HCT116 (cell line): ENCODE data around the gene TAS2R7. TPM values are rescaled to one million over a fixed set of nuclear protein-coding genes. Genes with fewer than 3 reads are reported as not detected.

Experiments
- ATAC-seq: fragments of 200-7000 bp; cut with Tn5 transposase; 2 replicates; pipeline ENCODE4 v1.9.1; 2020; ENCODE audit warnings: mild to moderate bottlenecking, moderate library complexity
- BruUV-seq: library from RNA; stranded (reverse); fragments of 400-500 nt; replicated peaks from 2 replicates; lab custom pipeline; 2021; lab: Mats Ljungman, UMichigan
- CTCF ChIA-PET: fragments of 300-600 bp; sonication (Branson Sonifier 250); formaldehyde crosslinking; loops from one replicate; lab custom pipeline; 2021; ENCODE audit warnings: antibody characterized with exemption; lab: Charles Lee
- POLR2A ChIA-PET: fragments of 300-600, 350-600 bp; sonication (Branson Sonifier 250); formaldehyde crosslinking; loops from one replicate; lab custom pipeline; 2021; ENCODE audit warnings: antibody characterized with exemption; lab: Charles Lee
- RAD21 ChIA-PET, 2 experiments: fragments of 300-600 bp; sonication (Branson Sonifier 250); formaldehyde crosslinking; loops; one replicate each; lab custom pipeline; 2023; ENCODE audit warnings: low total read pairs in 2 of 2; ENCODE audit not compliant: uncharacterized antibody in 2 of 2, unreplicated experiment in 2 of 2, low non-redundant PET in 1 of 2; lab: Charles Lee
- DNase-seq: peaks from one replicate; pipeline ENCODE4 v3.0.0-alpha.2; 2010; ENCODE audit warnings: low read depth, low spot score
- H2AFZ ChIP-seq: fragments of 200-600 bp; shearing (Covaris generic), sonication (generic); 2 replicates; pipeline ENCODE4 v1.6.1; 2017; ENCODE audit warnings: low read depth, mixed run types, mixed read lengths, antibody characterized with exemption, low read length; ENCODE audit not compliant: poor library complexity, severe bottlenecking
- H3K27ac ChIP-seq: 2 replicates; pipeline ENCODE4 v1.5.1; 2012; ENCODE audit warnings: low read depth, low read length
- H3K27me3 ChIP-seq: fragments of 200-600 bp; sonication (generic); 2 replicates; pipeline ENCODE4 v1.6.1; 2016; ENCODE audit warnings: mixed run types, low read length, mixed read lengths; ENCODE audit not compliant: insufficient read depth
- H3K36me3 ChIP-seq, 2 experiments: fragments of 200-500 bp in 1 of 2; fragments of 200-600 bp in 1 of 2; sonication (Bioruptor generic) in 1 of 2; sonication (generic) in 1 of 2; 2 replicates each; pipeline versions ENCODE4 v1.5.1 to v1.6.1; 2014 to 2016; ENCODE audit warnings: low read length in 2 of 2, inconsistent platforms in 1 of 2, mixed read lengths in 1 of 2, mixed run types in 1 of 2; ENCODE audit not compliant: insufficient read depth in 2 of 2, control insufficient read depth in 1 of 2
- H3K4me1 ChIP-seq, 2 experiments: fragments of 200-600 bp in 1 of 2; sonication (generic) in 1 of 2; 2 replicates each; pipeline versions ENCODE4 v1.5.1 to v1.6.1; 2012 to 2017; ENCODE audit warnings: low read length in 2 of 2, inconsistent platforms in 1 of 2, mild to moderate bottlenecking in 1 of 2, mixed read lengths in 1 of 2, mixed run types in 1 of 2, moderate library complexity in 1 of 2; ENCODE audit not compliant: insufficient read depth in 2 of 2, control insufficient read depth in 1 of 2
- H3K4me2 ChIP-seq: fragments of 200-600 bp; sonication (generic); 2 replicates; pipeline ENCODE4 v1.6.1; 2017; ENCODE audit warnings: mixed run types, low read length, mixed read lengths
- H3K4me3 ChIP-seq, 2 experiments: fragments of 200-600 bp in 1 of 2; sonication (generic) in 1 of 2; replicated peaks in 1 of 2; 2 replicates each; pipeline ENCODE4 v1.5.1; 2011 to 2016; ENCODE audit warnings: low read length in 2 of 2, control low read depth in 1 of 2, low read depth in 1 of 2, mild to moderate bottlenecking in 1 of 2, mixed read lengths in 1 of 2, mixed run types in 1 of 2
- H3K79me2 ChIP-seq: fragments of 200-600 bp; sonication (generic); 2 replicates; pipeline ENCODE4 v1.6.1; 2017; ENCODE audit warnings: mild to moderate bottlenecking, mixed run types, low read length, moderate library complexity, mixed read lengths; ENCODE audit not compliant: insufficient read depth
- H3K9ac ChIP-seq: fragments of 200-600 bp; sonication (generic); 2 replicates; pipeline ENCODE4 v1.6.1; 2016; ENCODE audit warnings: low read length, mixed read lengths
- H3K9me2 ChIP-seq: fragments of 200-600 bp; sonication (generic), shearing (Covaris generic); 2 replicates; pipeline ENCODE4 v1.6.1; 2017; ENCODE audit warnings: mixed run types, mild to moderate bottlenecking, moderate library complexity; ENCODE audit not compliant: insufficient read depth
- H3K9me3 ChIP-seq, 2 experiments: fragments of 200-500 bp in 1 of 2; fragments of 200-600 bp in 1 of 2; sonication (Bioruptor generic) in 1 of 2; sonication (generic) in 1 of 2; 2 replicates each; pipeline ENCODE4 v1.6.1; 2014 to 2017; ENCODE audit warnings: low read length in 2 of 2, mixed read lengths in 2 of 2, inconsistent platforms in 1 of 2, low read depth in 1 of 2, mild to moderate bottlenecking in 1 of 2, mixed run types in 1 of 2, moderate library complexity in 1 of 2; ENCODE audit not compliant: control insufficient read depth in 1 of 2, insufficient read depth in 1 of 2
- H4K20me1 ChIP-seq: fragments of 200-600 bp; sonication (generic), shearing (Covaris generic); 2 replicates; pipeline ENCODE4 v1.6.1; 2017; ENCODE audit warnings: mixed run types, mild to moderate bottlenecking, moderate library complexity; ENCODE audit not compliant: insufficient read depth
- CEBPB ChIP-seq: IDR thresholded peaks from 2 replicates; pipeline ENCODE4 v1.6.1; 2012; ENCODE audit warnings: low read depth
- EGR1 ChIP-seq: IDR thresholded peaks from 2 replicates; pipeline ENCODE4 v1.6.1; 2012; ENCODE audit warnings: low read depth
- ELF1 ChIP-seq: IDR thresholded peaks from 2 replicates; pipeline ENCODE4 v1.6.1; 2012; ENCODE audit warnings: low read depth, borderline replicate concordance
- EZH2phosphoT487 ChIP-seq: fragments of 200-600 bp; IDR thresholded peaks from 2 replicates; pipeline ENCODE4 v1.6.1; 2018; ENCODE audit warnings: antibody characterized with exemption, borderline replicate concordance
- FOSL1 ChIP-seq: IDR thresholded peaks from 2 replicates; pipeline ENCODE4 v1.6.1; 2012; ENCODE audit warnings: low read depth
- POLR2A ChIP-seq: IDR thresholded peaks from 2 replicates; pipeline ENCODE4 v1.7.0; 2011; ENCODE audit warnings: borderline replicate concordance; ENCODE audit not compliant: insufficient read depth, insufficient read length; ENCODE audit errors: extremely low read depth
- RAD21 ChIP-seq: IDR thresholded peaks from 2 replicates; pipeline ENCODE4 v1.6.1; 2012; ENCODE audit warnings: low read depth, mild to moderate bottlenecking
- SIN3A ChIP-seq: IDR thresholded peaks from 2 replicates; pipeline ENCODE4 v1.6.1; 2012; ENCODE audit warnings: low read depth
- SRF ChIP-seq: IDR thresholded peaks from 2 replicates; pipeline ENCODE4 v1.6.1; 2012; ENCODE audit warnings: low read depth
- TCF7L2 ChIP-seq: IDR thresholded peaks from 2 replicates; pipeline ENCODE4 v1.7.0; 2011; ENCODE audit warnings: borderline replicate concordance, inconsistent platforms; ENCODE audit not compliant: insufficient read depth, insufficient read length; ENCODE audit errors: extremely low read depth
- intact Hi-C: fragments of 100-400 bp; cut with micrococcal nuclease; formaldehyde crosslinking; loops from 2 replicates; pipeline ENCODE4 v1.10.0; 2022
- total RNA-seq: library from RNA; stranded (reverse); gene quantifications from one replicate; pipeline ENCODE4 v1.2.1, GENCODE V29; 2021; ENCODE audit not compliant: unreplicated experiment
- TF ChIP-seq, protein P1 (sequence below): IDR thresholded peaks from 2 replicates; pipeline ENCODE4 v1.6.1; 2012; ENCODE audit warnings: low read depth
- TF ChIP-seq, protein P2 (sequence below): IDR thresholded peaks from 2 replicates; pipeline ENCODE4 v1.6.1; 2011; ENCODE audit warnings: mild to moderate bottlenecking, low read length, moderate library complexity; ENCODE audit not compliant: insufficient replicate concordance; ENCODE audit errors: extremely low read depth
- TF ChIP-seq, protein P3 (sequence below), 3 experiments: fragments of 200-600 bp in 1 of 3; sonication (generic) in 1 of 3; IDR thresholded peaks in 2 of 3; conservative IDR thresholded peaks in 1 of 3; 2 replicates each; pipeline ENCODE4 v1.5.1; 2012 to 2017; ENCODE audit warnings: low read depth in 2 of 3, low read length in 2 of 3, antibody characterized with exemption in 1 of 3, borderline replicate concordance in 1 of 3, control low read depth in 1 of 3, mild to moderate bottlenecking in 1 of 3, mixed read lengths in 1 of 3, mixed run types in 1 of 3, moderate library complexity in 1 of 3; ENCODE audit not compliant: insufficient read depth in 1 of 3

TAS2R7 gene
- total RNA-seq, 1 experiment from 2014 or later, result not detected

DNA sequence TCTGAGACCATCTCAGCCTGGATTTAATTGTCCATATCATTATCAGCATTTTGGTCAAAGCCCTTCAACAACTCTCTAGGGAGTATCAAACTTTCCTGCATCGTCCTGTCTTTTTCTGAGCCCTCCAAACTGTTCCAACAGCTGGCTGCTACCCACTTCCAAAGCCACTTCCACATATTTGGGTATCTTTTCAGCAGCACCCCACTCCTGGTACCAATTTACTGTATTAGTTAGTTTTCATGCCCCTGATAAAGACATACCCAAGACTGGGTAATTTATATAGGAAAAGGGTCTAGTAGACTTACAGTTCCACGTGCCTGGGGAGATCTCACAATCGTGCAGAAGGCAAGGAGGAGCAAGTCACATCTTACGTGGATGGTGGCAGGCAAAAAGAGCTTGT is 46.2 kb downstream of the TAS2R7 start:
- Histone ChIP-seq H3K4me2 (no peak overlapping the region), H3K79me2 (no peaks in the 10 kb centered on the region), H3K9me3 (peaks cover 0 to 6% of the 10 kb centered on the region in 2 experiments; a peak in 1 of 4 replicates), H3K4me1 (no peaks in the 10 kb centered on the region), H3K9ac (no peak overlapping the region), H3K27me3 (no peaks in the 10 kb centered on the region), H3K9me2 (no peaks in the 10 kb centered on the region), H3K27ac (no peak overlapping the region), H3K4me3 (no peak overlapping the region), H4K20me1 (no peaks in the 10 kb centered on the region), H3K36me3 (no peaks in the 10 kb centered on the region), H2AFZ (no peak overlapping the region)
- ATAC-seq (no peak), DNase-seq (no peak)
- intact Hi-C loops, result no loop called here
- CTCF ChIA-PET, result interaction anchor here (4.3 kb wide), 1 partner anchor 15 kb away, joined by 13 read pairs; no protein-coding TSS in a partner anchor
- TF ChIP-seq TCF7L2, result no peak
- TF ChIP-seq FOSL1, result no peak
- TF ChIP-seq, protein P1, sequence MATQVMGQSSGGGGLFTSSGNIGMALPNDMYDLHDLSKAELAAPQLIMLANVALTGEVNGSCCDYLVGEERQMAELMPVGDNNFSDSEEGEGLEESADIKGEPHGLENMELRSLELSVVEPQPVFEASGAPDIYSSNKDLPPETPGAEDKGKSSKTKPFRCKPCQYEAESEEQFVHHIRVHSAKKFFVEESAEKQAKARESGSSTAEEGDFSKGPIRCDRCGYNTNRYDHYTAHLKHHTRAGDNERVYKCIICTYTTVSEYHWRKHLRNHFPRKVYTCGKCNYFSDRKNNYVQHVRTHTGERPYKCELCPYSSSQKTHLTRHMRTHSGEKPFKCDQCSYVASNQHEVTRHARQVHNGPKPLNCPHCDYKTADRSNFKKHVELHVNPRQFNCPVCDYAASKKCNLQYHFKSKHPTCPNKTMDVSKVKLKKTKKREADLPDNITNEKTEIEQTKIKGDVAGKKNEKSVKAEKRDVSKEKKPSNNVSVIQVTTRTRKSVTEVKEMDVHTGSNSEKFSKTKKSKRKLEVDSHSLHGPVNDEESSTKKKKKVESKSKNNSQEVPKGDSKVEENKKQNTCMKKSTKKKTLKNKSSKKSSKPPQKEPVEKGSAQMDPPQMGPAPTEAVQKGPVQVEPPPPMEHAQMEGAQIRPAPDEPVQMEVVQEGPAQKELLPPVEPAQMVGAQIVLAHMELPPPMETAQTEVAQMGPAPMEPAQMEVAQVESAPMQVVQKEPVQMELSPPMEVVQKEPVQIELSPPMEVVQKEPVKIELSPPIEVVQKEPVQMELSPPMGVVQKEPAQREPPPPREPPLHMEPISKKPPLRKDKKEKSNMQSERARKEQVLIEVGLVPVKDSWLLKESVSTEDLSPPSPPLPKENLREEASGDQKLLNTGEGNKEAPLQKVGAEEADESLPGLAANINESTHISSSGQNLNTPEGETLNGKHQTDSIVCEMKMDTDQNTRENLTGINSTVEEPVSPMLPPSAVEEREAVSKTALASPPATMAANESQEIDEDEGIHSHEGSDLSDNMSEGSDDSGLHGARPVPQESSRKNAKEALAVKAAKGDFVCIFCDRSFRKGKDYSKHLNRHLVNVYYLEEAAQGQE, result no peak
- POLR2A ChIA-PET, result no interaction called here
- BruUV-seq, result no TSS peak
- RAD21 ChIA-PET, result no interaction called here

DNA sequence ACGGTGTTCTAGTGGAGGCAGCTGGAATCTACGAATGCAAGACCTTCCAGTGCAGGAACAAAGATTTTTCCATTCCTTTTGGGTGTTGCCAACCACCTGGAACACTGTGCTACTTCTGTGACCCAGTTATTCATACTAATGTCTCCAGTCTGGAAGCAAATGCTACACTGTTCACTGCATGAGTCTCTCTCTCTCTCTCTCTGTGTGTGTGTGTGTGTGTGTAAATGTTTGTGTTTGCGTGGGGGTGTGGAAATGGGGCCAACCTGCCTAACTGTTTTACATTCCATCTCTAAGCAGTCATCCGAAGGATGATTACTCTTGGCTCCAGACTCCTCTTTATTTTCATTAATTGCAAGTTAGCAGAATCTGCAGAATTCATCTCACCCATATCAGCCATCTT is 49.4 kb downstream of the TAS2R7 start:
- no peaks in the 10 kb centered on the region for H3K27me3 ChIP-seq
- H3K4me3 ChIP-seq, result no peak overlapping the region
- peaks cover 0 to 6% of the 10 kb centered on the region in 2 experiments; a peak in 1 of 4 replicates for H3K9me3 ChIP-seq
- H2AFZ ChIP-seq, result no peak overlapping the region
- no peaks in the 10 kb centered on the region for H4K20me1 ChIP-seq
- no peak overlapping the region for H3K27ac ChIP-seq
- BruUV-seq, result no TSS peak
- ChIA-PET RAD21 (no interaction called here), CTCF (no interaction called here), POLR2A (no interaction called here)
- no peak overlapping the region for H3K9ac ChIP-seq
- H3K36me3 ChIP-seq, result no peaks in the 10 kb centered on the region
- H3K79me2 ChIP-seq, result no peaks in the 10 kb centered on the region
- no peak for DNase-seq
- intact Hi-C loops, result loop anchor here (5.0 kb wide), 2 partner anchors 141 to 421 kb away; partner anchors contain the start of gene MAGOHB
- H3K9me2 ChIP-seq, result no peaks in the 10 kb centered on the region
- ATAC-seq, result no peak
- no peak overlapping the region for H3K4me2 ChIP-seq
- peaks cover 0 to 9% of the 10 kb centered on the region in 2 experiments; a peak in 2 of 4 replicates for H3K4me1 ChIP-seq
- no peak for TF ChIP-seq POLR2A
- TF ChIP-seq ELF1, result no peak
- TF ChIP-seq EGR1, result no peak
- TF ChIP-seq TCF7L2, result no peak
- no peak for TF ChIP-seq SIN3A
- no peak for TF ChIP-seq SRF
- no peak for TF ChIP-seq EZH2phosphoT487
- no peak for TF ChIP-seq CEBPB
- no peak for TF ChIP-seq RAD21
- TF ChIP-seq, protein P2, sequence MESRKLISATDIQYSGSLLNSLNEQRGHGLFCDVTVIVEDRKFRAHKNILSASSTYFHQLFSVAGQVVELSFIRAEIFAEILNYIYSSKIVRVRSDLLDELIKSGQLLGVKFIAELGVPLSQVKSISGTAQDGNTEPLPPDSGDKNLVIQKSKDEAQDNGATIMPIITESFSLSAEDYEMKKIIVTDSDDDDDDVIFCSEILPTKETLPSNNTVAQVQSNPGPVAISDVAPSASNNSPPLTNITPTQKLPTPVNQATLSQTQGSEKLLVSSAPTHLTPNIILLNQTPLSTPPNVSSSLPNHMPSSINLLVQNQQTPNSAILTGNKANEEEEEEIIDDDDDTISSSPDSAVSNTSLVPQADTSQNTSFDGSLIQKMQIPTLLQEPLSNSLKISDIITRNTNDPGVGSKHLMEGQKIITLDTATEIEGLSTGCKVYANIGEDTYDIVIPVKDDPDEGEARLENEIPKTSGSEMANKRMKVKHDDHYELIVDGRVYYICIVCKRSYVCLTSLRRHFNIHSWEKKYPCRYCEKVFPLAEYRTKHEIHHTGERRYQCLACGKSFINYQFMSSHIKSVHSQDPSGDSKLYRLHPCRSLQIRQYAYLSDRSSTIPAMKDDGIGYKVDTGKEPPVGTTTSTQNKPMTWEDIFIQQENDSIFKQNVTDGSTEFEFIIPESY, result no peak
- TF ChIP-seq, protein P3, sequence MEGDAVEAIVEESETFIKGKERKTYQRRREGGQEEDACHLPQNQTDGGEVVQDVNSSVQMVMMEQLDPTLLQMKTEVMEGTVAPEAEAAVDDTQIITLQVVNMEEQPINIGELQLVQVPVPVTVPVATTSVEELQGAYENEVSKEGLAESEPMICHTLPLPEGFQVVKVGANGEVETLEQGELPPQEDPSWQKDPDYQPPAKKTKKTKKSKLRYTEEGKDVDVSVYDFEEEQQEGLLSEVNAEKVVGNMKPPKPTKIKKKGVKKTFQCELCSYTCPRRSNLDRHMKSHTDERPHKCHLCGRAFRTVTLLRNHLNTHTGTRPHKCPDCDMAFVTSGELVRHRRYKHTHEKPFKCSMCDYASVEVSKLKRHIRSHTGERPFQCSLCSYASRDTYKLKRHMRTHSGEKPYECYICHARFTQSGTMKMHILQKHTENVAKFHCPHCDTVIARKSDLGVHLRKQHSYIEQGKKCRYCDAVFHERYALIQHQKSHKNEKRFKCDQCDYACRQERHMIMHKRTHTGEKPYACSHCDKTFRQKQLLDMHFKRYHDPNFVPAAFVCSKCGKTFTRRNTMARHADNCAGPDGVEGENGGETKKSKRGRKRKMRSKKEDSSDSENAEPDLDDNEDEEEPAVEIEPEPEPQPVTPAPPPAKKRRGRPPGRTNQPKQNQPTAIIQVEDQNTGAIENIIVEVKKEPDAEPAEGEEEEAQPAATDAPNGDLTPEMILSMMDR (IDR thresholded peaks at IDR 0.05 in 2 of 3, conservative IDR thresholded peaks at IDR 0.05 in 1 of 3; ENCODE audit: borderline replicate concordance in 1 of 3, insufficient read depth in 1 of 3, low read depth in 2 of 3, low read length in 2 of 3), result no peak
